ENCODE measurements around the gene EIF3L.

Gene EIF3L

GRCh38 chr22:37817705-37818408 lies 31.4 kb upstream of the EIF3L start:
- no peaks in the 10 kb centered on the region for H3K4me1 ChIP-seq
- peak overlapping the region; percentile 50 for H3K4me2 ChIP-seq (ENCODE audit: low read length)
- peak overlapping the region; percentile 11 for H3K4me3 ChIP-seq (ENCODE audit: low read depth, low read length)
- H3K27me3 ChIP-seq (ENCODE audit: control insufficient read depth, insufficient read depth, low read length), result no peaks in the 10 kb centered on the region
- peak overlapping the region; percentile 92 for H2AFZ ChIP-seq
- no peaks in the 10 kb centered on the region for H3K79me2 ChIP-seq
- H3K9me3 ChIP-seq (ENCODE audit: control insufficient read depth, low read length), result no peaks in the 10 kb centered on the region
- no peak overlapping the region for H3K9ac ChIP-seq
- H3K27ac ChIP-seq, result no peak overlapping the region
- no peaks in the 10 kb centered on the region for H3K36me3 ChIP-seq (ENCODE audit: control insufficient read depth, insufficient read depth, low read length)
- peak; percentile 90 for TF ChIP-seq CTCF (IDR thresholded peaks at IDR 0.05)

- Histone ChIP-seq H3K4me3 (ENCODE audit: low read depth, low read length) (no peak overlapping the region), H3K9ac (no peak overlapping the region), H2AFZ (peak overlapping the region; percentile 33), H3K4me2 (ENCODE audit: low read length) (peak overlapping the region; percentile 45), H3K27ac (no peak overlapping the region), H3K79me2 (no peaks in the 10 kb centered on the region), H3K9me3 (ENCODE audit: control insufficient read depth, low read length) (no peaks in the 10 kb centered on the region), H3K36me3 (ENCODE audit: control insufficient read depth, insufficient read depth, low read length) (no peaks in the 10 kb centered on the region), H3K4me1 (no peaks in the 10 kb centered on the region), H3K27me3 (ENCODE audit: control insufficient read depth, insufficient read depth, low read length) (no peaks in the 10 kb centered on the region)
- TF ChIP-seq CTCF (IDR thresholded peaks at IDR 0.05), result no peak
These were observed 30.7 kb upstream of the EIF3L start for GRCh38 chr22:37818409-37819104.

GRCh38 chr22:37819105-37819433 lies 30.1 kb upstream of the EIF3L start:
- H3K79me2 ChIP-seq, result no peaks in the 10 kb centered on the region
- H3K4me2 ChIP-seq (ENCODE audit: low read length), result peak overlapping the region; percentile 45
- no peaks in the 10 kb centered on the region for H3K27me3 ChIP-seq (ENCODE audit: control insufficient read depth, insufficient read depth, low read length)
- H3K4me3 ChIP-seq (ENCODE audit: low read depth, low read length), result no peak overlapping the region
- no peak for TF ChIP-seq CTCF (IDR thresholded peaks at IDR 0.05)
- H3K9ac ChIP-seq, result no peak overlapping the region
- H3K36me3 ChIP-seq (ENCODE audit: control insufficient read depth, insufficient read depth, low read length), result no peaks in the 10 kb centered on the region
- H3K4me1 ChIP-seq, result no peaks in the 10 kb centered on the region
- H2AFZ ChIP-seq, result no peak overlapping the region
- no peaks in the 10 kb centered on the region for H3K9me3 ChIP-seq (ENCODE audit: control insufficient read depth, low read length)
- no peak overlapping the region for H3K27ac ChIP-seq

- no peaks in the 10 kb centered on the region for H3K79me2 ChIP-seq
- H3K9me3 ChIP-seq (ENCODE audit: control insufficient read depth, low read length), result no peaks in the 10 kb centered on the region
- H3K4me3 ChIP-seq (ENCODE audit: low read depth, low read length), result no peak overlapping the region
- H3K4me1 ChIP-seq, result no peaks in the 10 kb centered on the region
- H3K4me2 ChIP-seq (ENCODE audit: low read length), result no peak overlapping the region
- no peaks in the 10 kb centered on the region for H3K36me3 ChIP-seq (ENCODE audit: control insufficient read depth, insufficient read depth, low read length)
- no peak overlapping the region for H2AFZ ChIP-seq
- H3K27ac ChIP-seq, result no peak overlapping the region
- no peak overlapping the region for H3K9ac ChIP-seq
- no peaks in the 10 kb centered on the region for H3K27me3 ChIP-seq (ENCODE audit: control insufficient read depth, insufficient read depth, low read length)
- TF ChIP-seq CTCF (IDR thresholded peaks at IDR 0.05), result no peak
These were observed 28.9 kb upstream of the EIF3L start for GRCh38 chr22:37820350-37820749.

Data from parathyroid adenoma (tissue), 2 donors.